Bronchial epithelial cell (primary cell): ENCODE results near the gene OGG1. TPM values are rescaled to one million over a fixed set of nuclear protein-coding genes. Genes with fewer than 3 reads are reported as not detected.

Source experiments
- DNase-seq: peaks from one replicate; pipeline ENCODE4 v3.0.0-alpha.2; 2010; ENCODE audit warnings: low read depth
- FAIRE-seq: peaks from 2 replicates; lab custom pipeline; 2011; peaks lifted over from hg19 to GRCh38; lab: Jason Lieb, UNC
- H3K27me3 ChIP-seq: 2 replicates; pipeline ENCODE4 v1.5.1; 2011; ENCODE audit warnings: low read length; ENCODE audit not compliant: control insufficient read depth, insufficient read depth
- H3K36me3 ChIP-seq: 2 replicates; pipeline ENCODE4 v1.5.1; 2011; ENCODE audit warnings: low read length; ENCODE audit not compliant: control insufficient read depth, insufficient read depth
- H3K4me3 ChIP-seq: 2 replicates; pipeline ENCODE4 v1.5.1; 2011; ENCODE audit warnings: mild to moderate bottlenecking, low read depth, low read length, control low read depth
- total RNA-seq: library from RNA; depleted of rRNA; stranded (reverse); fragments of >200 nt; gene quantifications from 2 replicates; pipeline ENCODE4 v1.2.1, GENCODE V29; 2014
- TF ChIP-seq, protein P1 (sequence below): IDR thresholded peaks from 2 replicates; pipeline ENCODE4 v1.5.1; 2011; ENCODE audit warnings: mild to moderate bottlenecking, moderate library complexity, low read length, control low read depth, inconsistent platforms; ENCODE audit not compliant: insufficient read depth, severe bottlenecking

The OGG1 gene
- total RNA-seq, 1 donor from 2014 or later: 21.6 TPM

DNA sequence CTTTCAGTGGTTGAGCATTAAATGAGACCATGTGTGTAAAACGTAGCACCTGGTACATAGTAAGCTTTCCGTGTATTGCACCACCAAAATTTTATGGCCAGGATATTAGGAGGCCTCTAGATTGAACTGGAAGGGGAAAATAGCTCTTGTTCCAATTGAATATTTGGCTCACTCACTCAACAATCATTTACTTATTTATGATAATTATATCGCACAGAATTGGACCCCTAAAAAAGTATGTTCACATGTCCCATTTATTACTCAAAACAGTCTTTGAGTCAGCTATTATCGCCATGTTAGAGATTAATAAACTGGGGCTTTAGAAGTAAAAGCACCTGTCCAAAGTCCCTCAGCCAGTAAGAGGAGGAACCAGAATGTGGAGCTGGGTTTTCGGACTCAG is 55.2 kb downstream of the OGG1 start:
- TF ChIP-seq, protein P1, sequence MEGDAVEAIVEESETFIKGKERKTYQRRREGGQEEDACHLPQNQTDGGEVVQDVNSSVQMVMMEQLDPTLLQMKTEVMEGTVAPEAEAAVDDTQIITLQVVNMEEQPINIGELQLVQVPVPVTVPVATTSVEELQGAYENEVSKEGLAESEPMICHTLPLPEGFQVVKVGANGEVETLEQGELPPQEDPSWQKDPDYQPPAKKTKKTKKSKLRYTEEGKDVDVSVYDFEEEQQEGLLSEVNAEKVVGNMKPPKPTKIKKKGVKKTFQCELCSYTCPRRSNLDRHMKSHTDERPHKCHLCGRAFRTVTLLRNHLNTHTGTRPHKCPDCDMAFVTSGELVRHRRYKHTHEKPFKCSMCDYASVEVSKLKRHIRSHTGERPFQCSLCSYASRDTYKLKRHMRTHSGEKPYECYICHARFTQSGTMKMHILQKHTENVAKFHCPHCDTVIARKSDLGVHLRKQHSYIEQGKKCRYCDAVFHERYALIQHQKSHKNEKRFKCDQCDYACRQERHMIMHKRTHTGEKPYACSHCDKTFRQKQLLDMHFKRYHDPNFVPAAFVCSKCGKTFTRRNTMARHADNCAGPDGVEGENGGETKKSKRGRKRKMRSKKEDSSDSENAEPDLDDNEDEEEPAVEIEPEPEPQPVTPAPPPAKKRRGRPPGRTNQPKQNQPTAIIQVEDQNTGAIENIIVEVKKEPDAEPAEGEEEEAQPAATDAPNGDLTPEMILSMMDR: no peak
- no peak overlapping the region for H3K4me3 ChIP-seq
- peaks cover 28% of the 10 kb centered on the region for H3K36me3 ChIP-seq
- FAIRE-seq (no peak), DNase-seq (no peak)
- H3K27me3 ChIP-seq: no peaks in the 10 kb centered on the region

DNA sequence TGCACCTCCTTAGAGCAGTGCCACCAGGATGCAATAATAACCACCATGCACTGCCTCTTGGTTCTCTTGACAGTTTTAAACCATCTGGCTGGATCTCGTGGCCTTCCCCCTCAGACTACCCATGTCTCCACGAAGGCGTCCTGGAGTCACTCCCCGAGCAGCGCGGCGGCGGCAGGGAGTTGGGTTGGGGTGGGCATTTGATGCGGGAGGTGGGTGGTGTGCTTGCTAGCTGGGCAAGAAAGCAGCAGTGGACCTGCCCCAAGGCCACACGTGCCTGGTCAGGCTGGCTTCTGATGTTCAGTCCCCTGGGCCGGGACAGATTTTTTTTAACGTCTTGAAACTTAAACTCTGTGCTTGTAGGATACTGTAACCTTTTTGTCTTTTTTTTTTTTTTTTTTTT is 56.4 kb downstream of the OGG1 start:
- DNase-seq: no peak
- Histone ChIP-seq H3K27me3 (no peaks in the 10 kb centered on the region), H3K4me3 (no peak overlapping the region), H3K36me3 (peaks cover 24% of the 10 kb centered on the region)
- TF ChIP-seq, protein P1: no peak
- no peak for FAIRE-seq

Other genes with a start within 250 kb of the OGG1 start
- gene LHFPL4, start 196.1 kb upstream of the OGG1 start, total RNA-seq: not detected in 2 replicates
- 32.9 and 44.9 TPM in 2 replicates for gene MTMR14, start 100.4 kb upstream of the OGG1 start, total RNA-seq
- not detected in 2 replicates for gene CPNE9, start 46.1 kb upstream of the OGG1 start, total RNA-seq
- gene BRPF1, start 18.2 kb upstream of the OGG1 start, total RNA-seq: 14.0 and 14.7 TPM in 2 replicates
- gene CAMK1, start 20.0 kb downstream of the OGG1 start, total RNA-seq: 18.2 and 36.4 TPM in 2 replicates
- 46.9 and 78.5 TPM in 2 replicates for gene TADA3, start 42.5 kb downstream of the OGG1 start, total RNA-seq
- gene ARPC4, start 43.1 kb downstream of the OGG1 start, total RNA-seq: 192 and 204 TPM in 2 replicates
- 11.3 and 17.3 TPM in 2 replicates for gene TTLL3, start 60.3 kb downstream of the OGG1 start, total RNA-seq
- gene RPUSD3, start 94.1 kb downstream of the OGG1 start, total RNA-seq: 34.5 and 36.2 TPM in 2 replicates
- not detected in 2 replicates for gene CIDEC, start 130.3 kb downstream of the OGG1 start, total RNA-seq
- 24.5 and 35.5 TPM in 2 replicates for gene JAGN1, start 140.7 kb downstream of the OGG1 start, total RNA-seq
- 0.53 and 2.6 TPM in 2 replicates for gene IL17RE, start 152.9 kb downstream of the OGG1 start, total RNA-seq
- gene IL17RC, start 167.1 kb downstream of the OGG1 start, total RNA-seq: 21.1 and 31.7 TPM in 2 replicates
- gene CRELD1, start 183.9 kb downstream of the OGG1 start, total RNA-seq: 22.1 and 35.8 TPM in 2 replicates
- 0.26 and 0.38 TPM in 2 replicates for gene PRRT3, start 202.5 kb downstream of the OGG1 start, total RNA-seq
- gene EMC3, start 236.9 kb downstream of the OGG1 start, total RNA-seq: 48.1 and 49.5 TPM in 2 replicates